ENCODE data around the gene EPB41.
A peak's percentile ranks its signal among the peaks of the same experiment; 100 is the strongest.
"Not testable (repeated sequence)": the region's sequence is repeated elsewhere in the genome, so short reads cannot be mapped to it uniquely, and the experiment has no call there.

The EPB41 gene

DNA sequence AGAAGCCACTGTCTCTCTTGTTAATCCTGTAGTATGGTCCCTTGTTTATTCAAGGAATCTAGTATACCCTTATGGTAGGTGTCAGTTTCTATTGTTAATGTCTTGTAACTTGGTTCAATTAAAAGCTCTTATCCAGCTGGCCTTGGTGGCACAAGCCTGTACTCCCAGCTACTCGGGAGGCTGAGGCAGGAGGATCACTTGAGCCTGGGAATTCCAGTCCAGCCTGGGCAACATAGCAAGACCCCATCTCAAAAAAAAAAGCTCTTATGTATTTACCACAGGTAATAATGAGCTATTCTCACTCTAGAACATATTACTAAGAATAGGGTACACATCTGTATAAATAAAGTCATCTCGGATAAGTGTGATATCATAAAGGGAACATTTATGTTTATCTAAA is 162.8 kb downstream of the EPB41 start:
- Histone ChIP-seq H3K27ac (ENCODE audit: extremely low read depth, low read depth, low read length) (no peak overlapping the region), H3K36me3 (ENCODE audit: control insufficient read depth in 2 of 2, insufficient read depth in 1 of 2, low read length in 2 of 2) (peaks cover 0 to 3% of the 10 kb centered on the region in 2 experiments; a peak in 2 of 3 replicates), H3K4me1 (ENCODE audit: control insufficient read depth, insufficient read depth, low read length) (no peaks in the 10 kb centered on the region), H3K9me3 (ENCODE audit: control insufficient read depth, insufficient read depth, low read depth, low read length) (no peaks in the 10 kb centered on the region), H3K4me3 (ENCODE audit: low read depth, low read length) (no peak overlapping the region)
- no peak for TF ChIP-seq ZSCAN30 (tag by site-specific recombination; IDR thresholded peaks at IDR 0.05)
- TF ChIP-seq FEZF1 (tag by site-specific recombination; IDR thresholded peaks at IDR 0.05), result no peak
- TF ChIP-seq, protein P1, sequence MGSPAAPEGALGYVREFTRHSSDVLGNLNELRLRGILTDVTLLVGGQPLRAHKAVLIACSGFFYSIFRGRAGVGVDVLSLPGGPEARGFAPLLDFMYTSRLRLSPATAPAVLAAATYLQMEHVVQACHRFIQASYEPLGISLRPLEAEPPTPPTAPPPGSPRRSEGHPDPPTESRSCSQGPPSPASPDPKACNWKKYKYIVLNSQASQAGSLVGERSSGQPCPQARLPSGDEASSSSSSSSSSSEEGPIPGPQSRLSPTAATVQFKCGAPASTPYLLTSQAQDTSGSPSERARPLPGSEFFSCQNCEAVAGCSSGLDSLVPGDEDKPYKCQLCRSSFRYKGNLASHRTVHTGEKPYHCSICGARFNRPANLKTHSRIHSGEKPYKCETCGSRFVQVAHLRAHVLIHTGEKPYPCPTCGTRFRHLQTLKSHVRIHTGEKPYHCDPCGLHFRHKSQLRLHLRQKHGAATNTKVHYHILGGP (tag by site-specific recombination; IDR thresholded peaks at IDR 0.05), result no peak
- peak; percentile 88 for TF ChIP-seq ZNF121 (tag by site-specific recombination; IDR thresholded peaks at IDR 0.05)
- no peak for TF ChIP-seq ZBTB8A (tag by site-specific recombination; IDR thresholded peaks at IDR 0.05)
- TF ChIP-seq ZNF843 (tag by site-specific recombination; IDR thresholded peaks at IDR 0.05), result no peak
- POLR2A ChIA-PET, result no interaction called here
- CTCF ChIA-PET, result interaction anchor here (1.2 kb wide), 1 partner anchor 43 kb away, joined by 3 read pairs; no protein-coding TSS in a partner anchor

DNA sequence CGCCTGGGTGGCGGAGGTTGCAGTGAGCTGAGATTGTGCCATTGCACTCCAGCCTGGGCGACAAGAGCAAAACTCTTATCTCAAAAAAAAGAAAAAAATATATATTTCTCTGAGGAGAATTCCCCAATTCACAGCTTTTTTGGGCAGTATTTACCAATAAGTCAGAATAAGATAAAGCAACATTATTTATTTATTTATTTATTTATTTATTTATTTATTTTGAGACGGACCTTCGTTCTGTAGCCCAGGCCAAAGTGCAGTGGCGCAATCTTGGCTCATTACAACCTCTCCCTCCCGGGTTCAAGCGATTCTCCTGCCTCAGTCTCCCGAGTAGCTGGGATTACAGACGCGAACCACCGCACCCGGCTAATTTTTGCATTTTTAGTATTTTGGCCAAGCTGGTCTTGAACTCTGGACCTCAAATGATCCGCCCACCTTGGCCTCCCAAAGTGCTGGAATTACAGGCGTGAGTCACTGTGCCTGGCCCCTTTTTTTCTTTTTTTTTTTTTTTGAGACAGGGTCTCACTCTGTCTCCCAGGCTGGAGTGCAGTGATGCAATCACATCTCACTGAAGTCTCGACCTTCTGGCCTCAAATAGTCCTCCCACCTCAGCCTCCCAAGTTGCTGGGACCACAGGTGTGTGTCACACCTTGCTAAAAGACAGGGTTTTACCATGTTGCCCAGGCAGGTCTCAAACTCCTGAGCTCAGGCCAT is 165.7 kb downstream of the EPB41 start:
- POLR2A ChIA-PET; CTCF ChIA-PET; H3K27ac ChIP-seq (ENCODE audit: extremely low read depth, low read depth, low read length): not testable (repeated sequence)
- TF ChIP-seq ZNF223 (tag by site-specific recombination; IDR thresholded peaks at IDR 0.05) (0 out of 2 replicates have a peak, but pooled peaks have one; percentile 40), GLI2 (tag by site-specific recombination; IDR thresholded peaks at IDR 0.05; ENCODE audit: borderline replicate concordance, low read depth) (peak; percentile 18; the same call in 1 of the 2 replicates), ZEB2 (tag by site-specific recombination; IDR thresholded peaks at IDR 0.05) (peak; percentile 39; the same call in 1 of the 2 replicates), ZNF530 (tag by site-specific recombination; IDR thresholded peaks at IDR 0.05; ENCODE audit: low read depth) (0 out of 2 replicates have a peak, but pooled peaks have one; percentile 59), MYNN (tag by site-specific recombination; IDR thresholded peaks at IDR 0.05; ENCODE audit: borderline replicate concordance) (0 out of 2 replicates have a peak, but pooled peaks have one; percentile 21), ZNF266 (tag by site-specific recombination; IDR thresholded peaks at IDR 0.05; ENCODE audit: low read depth) (peak; percentile 55; the same call in 1 of the 2 replicates), ZFHX2 (tag by site-specific recombination; conservative IDR thresholded peaks at IDR 0.05) (peak; percentile 80), ZBTB17 (tag by site-specific recombination; IDR thresholded peaks at IDR 0.05) (peak; percentile 13; the same call in 1 of the 2 replicates), ZNF394 (tag by site-specific recombination; IDR thresholded peaks at IDR 0.05; ENCODE audit: borderline replicate concordance) (peak; percentile 95), ZNF623 (tag by site-specific recombination; IDR thresholded peaks at IDR 0.05) (peak; percentile 74), ZNF426 (tag by site-specific recombination; IDR thresholded peaks at IDR 0.05) (peak; percentile 85), ZNF654 (tag by site-specific recombination; IDR thresholded peaks at IDR 0.05; ENCODE audit: low read depth) (peak; percentile 27; the same call in 1 of the 2 replicates), ZBTB21 (tag by site-specific recombination; IDR thresholded peaks at IDR 0.05) (peak; percentile 28; the same call in 1 of the 2 replicates)
- TF ChIP-seq, protein P2, sequence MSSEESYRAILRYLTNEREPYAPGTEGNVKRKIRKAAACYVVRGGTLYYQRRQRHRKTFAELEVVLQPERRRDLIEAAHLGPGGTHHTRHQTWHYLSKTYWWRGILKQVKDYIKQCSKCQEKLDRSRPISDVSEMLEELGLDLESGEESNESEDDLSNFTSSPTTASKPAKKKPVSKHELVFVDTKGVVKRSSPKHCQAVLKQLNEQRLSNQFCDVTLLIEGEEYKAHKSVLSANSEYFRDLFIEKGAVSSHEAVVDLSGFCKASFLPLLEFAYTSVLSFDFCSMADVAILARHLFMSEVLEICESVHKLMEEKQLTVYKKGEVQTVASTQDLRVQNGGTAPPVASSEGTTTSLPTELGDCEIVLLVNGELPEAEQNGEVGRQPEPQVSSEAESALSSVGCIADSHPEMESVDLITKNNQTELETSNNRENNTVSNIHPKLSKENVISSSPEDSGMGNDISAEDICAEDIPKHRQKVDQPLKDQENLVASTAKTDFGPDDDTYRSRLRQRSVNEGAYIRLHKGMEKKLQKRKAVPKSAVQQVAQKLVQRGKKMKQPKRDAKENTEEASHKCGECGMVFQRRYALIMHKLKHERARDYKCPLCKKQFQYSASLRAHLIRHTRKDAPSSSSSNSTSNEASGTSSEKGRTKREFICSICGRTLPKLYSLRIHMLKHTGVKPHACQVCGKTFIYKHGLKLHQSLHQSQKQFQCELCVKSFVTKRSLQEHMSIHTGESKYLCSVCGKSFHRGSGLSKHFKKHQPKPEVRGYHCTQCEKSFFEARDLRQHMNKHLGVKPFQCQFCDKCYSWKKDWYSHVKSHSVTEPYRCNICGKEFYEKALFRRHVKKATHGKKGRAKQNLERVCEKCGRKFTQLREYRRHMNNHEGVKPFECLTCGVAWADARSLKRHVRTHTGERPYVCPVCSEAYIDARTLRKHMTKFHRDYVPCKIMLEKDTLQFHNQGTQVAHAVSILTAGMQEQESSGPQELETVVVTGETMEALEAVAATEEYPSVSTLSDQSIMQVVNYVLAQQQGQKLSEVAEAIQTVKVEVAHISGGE (tag by site-specific recombination; conservative IDR thresholded peaks at IDR 0.05; ENCODE audit: low read depth), result peak; percentile 61
- TF ChIP-seq, protein P3, sequence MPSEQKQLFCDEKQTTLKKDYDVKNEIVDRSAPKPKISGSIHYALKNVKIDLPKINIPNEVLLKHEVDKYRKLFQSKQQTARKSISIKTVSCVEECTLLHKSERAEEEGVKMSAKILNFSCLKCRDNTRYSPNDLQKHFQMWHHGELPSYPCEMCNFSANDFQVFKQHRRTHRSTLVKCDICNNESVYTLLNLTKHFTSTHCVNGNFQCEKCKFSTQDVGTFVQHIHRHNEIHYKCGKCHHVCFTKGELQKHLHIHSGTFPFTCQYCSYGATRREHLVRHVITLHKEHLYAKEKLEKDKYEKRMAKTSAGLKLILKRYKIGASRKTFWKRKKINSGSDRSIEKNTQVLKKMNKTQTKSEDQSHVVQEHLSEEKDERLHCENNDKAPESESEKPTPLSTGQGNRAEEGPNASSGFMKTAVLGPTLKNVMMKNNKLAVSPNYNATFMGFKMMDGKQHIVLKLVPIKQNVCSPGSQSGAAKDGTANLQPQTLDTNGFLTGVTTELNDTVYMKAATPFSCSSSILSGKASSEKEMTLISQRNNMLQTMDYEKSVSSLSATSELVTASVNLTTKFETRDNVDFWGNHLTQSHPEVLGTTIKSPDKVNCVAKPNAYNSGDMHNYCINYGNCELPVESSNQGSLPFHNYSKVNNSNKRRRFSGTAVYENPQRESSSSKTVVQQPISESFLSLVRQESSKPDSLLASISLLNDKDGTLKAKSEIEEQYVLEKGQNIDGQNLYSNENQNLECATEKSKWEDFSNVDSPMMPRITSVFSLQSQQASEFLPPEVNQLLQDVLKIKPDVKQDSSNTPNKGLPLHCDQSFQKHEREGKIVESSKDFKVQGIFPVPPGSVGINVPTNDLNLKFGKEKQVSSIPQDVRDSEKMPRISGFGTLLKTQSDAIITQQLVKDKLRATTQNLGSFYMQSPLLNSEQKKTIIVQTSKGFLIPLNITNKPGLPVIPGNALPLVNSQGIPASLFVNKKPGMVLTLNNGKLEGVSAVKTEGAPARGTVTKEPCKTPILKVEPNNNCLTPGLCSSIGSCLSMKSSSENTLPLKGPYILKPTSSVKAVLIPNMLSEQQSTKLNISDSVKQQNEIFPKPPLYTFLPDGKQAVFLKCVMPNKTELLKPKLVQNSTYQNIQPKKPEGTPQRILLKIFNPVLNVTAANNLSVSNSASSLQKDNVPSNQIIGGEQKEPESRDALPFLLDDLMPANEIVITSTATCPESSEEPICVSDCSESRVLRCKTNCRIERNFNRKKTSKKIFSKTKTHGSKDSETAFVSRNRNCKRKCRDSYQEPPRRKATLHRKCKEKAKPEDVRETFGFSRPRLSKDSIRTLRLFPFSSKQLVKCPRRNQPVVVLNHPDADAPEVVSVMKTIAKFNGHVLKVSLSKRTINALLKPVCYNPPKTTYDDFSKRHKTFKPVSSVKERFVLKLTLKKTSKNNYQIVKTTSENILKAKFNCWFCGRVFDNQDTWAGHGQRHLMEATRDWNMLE (tag by site-specific recombination; conservative IDR thresholded peaks at IDR 0.05; ENCODE audit: low read depth), result peak; percentile 90

More for the DNA sequence above, 165.7 kb downstream of the EPB41 start:
- peaks cover 15% of the 10 kb centered on the region for H3K4me1 ChIP-seq (ENCODE audit: control insufficient read depth, insufficient read depth, low read length)
- H3K36me3 ChIP-seq (ENCODE audit: control insufficient read depth in 2 of 2, insufficient read depth in 1 of 2, low read length in 2 of 2); H3K4me3 ChIP-seq (ENCODE audit: low read depth, low read length); H3K9me3 ChIP-seq (ENCODE audit: control insufficient read depth, insufficient read depth, low read depth, low read length): not testable (repeated sequence)
